LNCaP clone FGC (cell line): Measurements from ENCODE around the gene MORC4.

Experiments
- DNase-seq: peaks from one replicate; pipeline ENCODE4 v3.0.0-alpha.2; 2011; ENCODE audit warnings: low read depth
- H3K4me3 ChIP-seq: 2 replicates; pipeline ENCODE4 v1.5.1; 2011; ENCODE audit warnings: mild to moderate bottlenecking, low read depth, low read length, control low read depth
- CTCF ChIP-seq: IDR thresholded peaks from 2 replicates; pipeline ENCODE4 v1.5.1; 2012; ENCODE audit warnings: mild to moderate bottlenecking; ENCODE audit not compliant: control insufficient read depth, insufficient read depth; ENCODE audit errors: extremely low read depth

MORC4 gene

GRCh38 chrX:106997611-106998010 is 2.4 kb downstream of the MORC4 start:
- DNase-seq = no peak
- no peak for TF ChIP-seq CTCF
- no peak overlapping the region for H3K4me3 ChIP-seq

GRCh38 chrX:106995678-106996077 is 4.3 kb downstream of the MORC4 start:
- DNase-seq = no peak

GRCh38 chrX:106987488-106987887 is 12.5 kb downstream of the MORC4 start:
- no peak for TF ChIP-seq CTCF
- no peak overlapping the region for H3K4me3 ChIP-seq
- no peak for DNase-seq

More at GRCh38 chrX:106995678-106996077, 4.3 kb downstream of the MORC4 start:
- no peak for TF ChIP-seq CTCF
- no peak overlapping the region for H3K4me3 ChIP-seq

- H3K4me3 ChIP-seq = no peak overlapping the region
- DNase-seq = no peak
- TF ChIP-seq CTCF = no peak
Measured at GRCh38 chrX:106980952-106981626, 18.9 kb downstream of the MORC4 start.

- DNase-seq = no peak
- TF ChIP-seq CTCF = no peak
- H3K4me3 ChIP-seq = no peak overlapping the region
Measured at GRCh38 chrX:106976416-106976815, 23.6 kb downstream of the MORC4 start.

- no peak for DNase-seq
- no peak for TF ChIP-seq CTCF
Measured at GRCh38 chrX:106973433-106974149, 26.4 kb downstream of the MORC4 start.

More at GRCh38 chrX:106973433-106974149, 26.4 kb downstream of the MORC4 start:
- H3K4me3 ChIP-seq = no peak overlapping the region
